ENCODE results near the gene CORIN.

The CORIN gene

DNA sequence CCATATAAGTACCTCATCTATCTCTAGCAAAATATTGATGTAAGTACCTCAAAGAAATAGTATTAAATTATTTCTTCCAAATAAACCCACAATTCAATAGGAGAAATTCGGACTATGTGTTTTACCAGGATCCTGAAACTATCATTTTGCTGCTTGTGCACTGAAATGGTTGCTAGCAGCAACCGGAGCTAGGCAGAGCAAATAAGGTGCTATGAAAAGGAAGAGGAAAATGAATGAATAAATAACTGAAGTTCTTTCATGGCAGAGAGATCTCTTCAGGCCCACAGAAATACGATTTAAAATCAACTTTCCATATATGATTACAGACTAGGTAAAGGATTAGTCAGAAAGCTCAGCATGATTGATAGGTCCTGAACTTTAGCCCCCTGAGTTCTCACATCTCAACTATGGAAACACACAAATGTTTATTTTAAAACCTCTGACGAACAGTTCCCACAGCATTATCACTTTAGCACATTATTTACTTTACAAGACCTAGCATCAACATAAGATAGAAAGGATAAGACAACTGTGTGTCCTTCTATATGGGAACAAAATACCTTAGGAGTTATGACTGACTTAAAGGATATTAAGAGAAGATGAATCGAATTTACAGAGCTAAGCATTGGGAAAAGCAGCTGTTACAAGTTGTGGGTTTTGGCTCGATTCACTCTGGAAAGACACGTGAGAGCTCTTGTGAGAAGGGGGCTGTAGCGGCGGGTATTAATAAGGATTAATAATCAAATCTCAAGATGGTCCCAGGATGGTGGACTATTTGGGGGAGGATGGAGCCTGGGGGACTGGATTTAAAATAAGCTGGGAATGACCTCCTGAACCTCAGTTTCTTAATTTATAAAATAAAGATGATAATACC is 104.3 kb downstream of the CORIN start:
- ChIA-PET POLR2A (ENCODE audit: low non-redundant PET) (no interaction called here), CTCF (no interaction called here)
- no peak for TF ChIP-seq CTCF (conservative IDR thresholded peaks at IDR 0.05; ENCODE audit: low read depth)
- no peak overlapping the region for H3K27ac ChIP-seq
- DNase-seq (ENCODE audit: low spot score) = no peak

- POLR2A ChIA-PET (ENCODE audit: low non-redundant PET) = no interaction called here
- H3K27ac ChIP-seq = no peak overlapping the region
- CTCF ChIA-PET = no interaction called here
- TF ChIP-seq CTCF (conservative IDR thresholded peaks at IDR 0.05; ENCODE audit: low read depth) = no peak
- DNase-seq (ENCODE audit: low spot score) = no peak
Measured at GRCh38 chr4:47731182-47731581, 106.7 kb downstream of the CORIN start.

GRCh38 chr4:47729131-47729680 is 108.7 kb downstream of the CORIN start:
- H3K27ac ChIP-seq = no peak overlapping the region
- no peak for TF ChIP-seq CTCF (conservative IDR thresholded peaks at IDR 0.05; ENCODE audit: low read depth)
- ChIA-PET CTCF (interaction anchor here (0.6 kb wide), 2 partner anchors 174 to 1173 kb away, joined by 3 read pairs; no protein-coding TSS in a partner anchor), POLR2A (ENCODE audit: low non-redundant PET) (no interaction called here)
- DNase-seq (ENCODE audit: low spot score) = no peak

GRCh38 chr4:47721892-47722575 is 115.8 kb downstream of the CORIN start:
- ChIA-PET CTCF (interaction anchor here (0.6 kb wide), 1 partner anchor 11 kb away, joined by 4 read pairs; no protein-coding TSS in a partner anchor), POLR2A (ENCODE audit: low non-redundant PET) (no interaction called here)
- no peak for DNase-seq (ENCODE audit: low spot score)
- no peak overlapping the region for H3K27ac ChIP-seq
- no peak for TF ChIP-seq CTCF (conservative IDR thresholded peaks at IDR 0.05; ENCODE audit: low read depth)

GRCh38 chr4:47721485-47721884 is 116.4 kb downstream of the CORIN start:
- no peak overlapping the region for H3K27ac ChIP-seq
- CTCF ChIA-PET = interaction anchor here (0.6 kb wide), 1 partner anchor 10 kb away, joined by 4 read pairs; no protein-coding TSS in a partner anchor
- POLR2A ChIA-PET (ENCODE audit: low non-redundant PET) = no interaction called here
- no peak for DNase-seq (ENCODE audit: low spot score)
- TF ChIP-seq CTCF (conservative IDR thresholded peaks at IDR 0.05; ENCODE audit: low read depth) = no peak

GRCh38 chr4:47720787-47721186 is 117.1 kb downstream of the CORIN start:
- DNase-seq (ENCODE audit: low spot score) = no peak
- TF ChIP-seq CTCF (conservative IDR thresholded peaks at IDR 0.05; ENCODE audit: low read depth) = no peak
- CTCF ChIA-PET = no interaction called here

More at GRCh38 chr4:47720787-47721186, 117.1 kb downstream of the CORIN start:
- no peak overlapping the region for H3K27ac ChIP-seq
- POLR2A ChIA-PET (ENCODE audit: low non-redundant PET) = no interaction called here
